Measurements from ENCODE around the gene MAP3K7CL.

DNA sequence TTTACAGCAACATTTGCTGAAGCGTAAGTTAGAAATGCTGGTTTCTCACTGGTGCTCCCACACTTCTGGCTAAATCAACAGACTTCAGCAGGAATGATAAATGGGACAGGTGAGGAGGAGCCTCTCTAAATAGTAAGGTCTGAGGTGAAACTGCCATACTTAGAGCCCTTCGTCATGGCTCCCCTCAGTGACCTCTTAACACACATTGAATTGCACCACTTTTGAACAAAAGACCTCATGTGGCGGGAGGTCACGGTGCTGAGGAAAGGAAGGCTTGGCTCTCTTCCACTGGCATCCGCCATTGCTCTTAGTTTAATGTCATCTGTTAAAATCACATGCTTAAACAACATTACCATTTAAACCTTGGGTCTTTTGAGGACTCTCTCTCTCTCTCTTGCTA lies 3.4 kb downstream of the MAP3K7CL start:
- no peak for TF ChIP-seq EP300 (IDR thresholded peaks at IDR 0.05)
- TF ChIP-seq, protein P1, sequence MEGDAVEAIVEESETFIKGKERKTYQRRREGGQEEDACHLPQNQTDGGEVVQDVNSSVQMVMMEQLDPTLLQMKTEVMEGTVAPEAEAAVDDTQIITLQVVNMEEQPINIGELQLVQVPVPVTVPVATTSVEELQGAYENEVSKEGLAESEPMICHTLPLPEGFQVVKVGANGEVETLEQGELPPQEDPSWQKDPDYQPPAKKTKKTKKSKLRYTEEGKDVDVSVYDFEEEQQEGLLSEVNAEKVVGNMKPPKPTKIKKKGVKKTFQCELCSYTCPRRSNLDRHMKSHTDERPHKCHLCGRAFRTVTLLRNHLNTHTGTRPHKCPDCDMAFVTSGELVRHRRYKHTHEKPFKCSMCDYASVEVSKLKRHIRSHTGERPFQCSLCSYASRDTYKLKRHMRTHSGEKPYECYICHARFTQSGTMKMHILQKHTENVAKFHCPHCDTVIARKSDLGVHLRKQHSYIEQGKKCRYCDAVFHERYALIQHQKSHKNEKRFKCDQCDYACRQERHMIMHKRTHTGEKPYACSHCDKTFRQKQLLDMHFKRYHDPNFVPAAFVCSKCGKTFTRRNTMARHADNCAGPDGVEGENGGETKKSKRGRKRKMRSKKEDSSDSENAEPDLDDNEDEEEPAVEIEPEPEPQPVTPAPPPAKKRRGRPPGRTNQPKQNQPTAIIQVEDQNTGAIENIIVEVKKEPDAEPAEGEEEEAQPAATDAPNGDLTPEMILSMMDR (IDR thresholded peaks at IDR 0.05): no peak
- TF ChIP-seq POLR2A (IDR thresholded peaks at IDR 0.05; ENCODE audit: low read depth): no peak
- TF ChIP-seq POLR2AphosphoS5 (IDR thresholded peaks at IDR 0.05): no peak
